NCI-H1436 treated with DMSO at 0.1 percent for 48 hours (cell line): ENCODE data around the gene TMPRSS5.
"Not testable (repeated sequence)": the region's sequence is repeated elsewhere in the genome, so short reads cannot be mapped to it uniquely, and the experiment has no call there.

ENCODE experiments used
- DNase-seq: peaks from one replicate; lab custom pipeline; 2025; lab: John Stamatoyannopoulos, UW

TMPRSS5 gene

GRCh38 chr11:113705871-113706655, at the start of gene TMPRSS5:
Gene TMPRSS5, minus strand, starts transcription at chr11:113706308. Its CDS starts 84 bp downstream, at chr11:113706224.
- DNase-seq, result no peak

DNA sequence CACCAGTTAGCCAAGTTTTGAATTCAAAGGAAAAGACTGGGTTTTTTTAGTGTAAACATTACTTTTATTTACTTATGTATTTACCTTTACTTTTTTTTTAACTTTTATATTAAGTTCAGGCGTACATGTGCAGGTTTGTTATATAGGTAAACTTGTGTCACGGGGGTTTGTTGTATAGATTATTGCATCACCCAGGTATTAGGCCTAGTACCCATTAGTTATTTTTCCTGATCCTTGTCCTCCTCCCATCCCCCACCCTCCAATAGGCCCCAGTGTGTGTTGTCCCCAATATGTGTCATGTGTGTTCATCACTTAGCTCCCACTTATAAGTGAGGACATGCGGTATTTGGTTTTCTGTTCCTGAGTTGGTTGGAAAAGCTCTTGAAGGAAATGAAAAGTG, 46.8 kb upstream of the TMPRSS5 start:
- DNase-seq, result no peak

DNA sequence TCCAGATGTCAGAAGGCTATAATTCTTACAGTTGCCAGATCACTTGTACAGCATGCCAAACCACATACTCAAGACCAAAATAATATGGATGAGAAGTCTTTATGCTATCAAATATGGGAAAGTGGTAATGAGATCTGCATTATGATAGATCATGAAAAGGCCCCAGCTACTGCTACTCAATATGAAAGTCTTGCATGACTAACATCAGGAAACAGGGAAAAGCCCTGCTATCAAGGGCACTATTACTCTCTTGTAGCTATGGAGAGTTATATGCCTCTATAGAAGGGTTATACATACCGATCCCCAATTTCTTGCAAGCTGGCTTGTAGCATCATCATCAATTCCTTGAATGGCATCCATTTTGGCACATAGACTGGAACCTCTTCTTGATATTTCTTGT, 30.2 kb upstream of the TMPRSS5 start:
- no peak for DNase-seq

DNA sequence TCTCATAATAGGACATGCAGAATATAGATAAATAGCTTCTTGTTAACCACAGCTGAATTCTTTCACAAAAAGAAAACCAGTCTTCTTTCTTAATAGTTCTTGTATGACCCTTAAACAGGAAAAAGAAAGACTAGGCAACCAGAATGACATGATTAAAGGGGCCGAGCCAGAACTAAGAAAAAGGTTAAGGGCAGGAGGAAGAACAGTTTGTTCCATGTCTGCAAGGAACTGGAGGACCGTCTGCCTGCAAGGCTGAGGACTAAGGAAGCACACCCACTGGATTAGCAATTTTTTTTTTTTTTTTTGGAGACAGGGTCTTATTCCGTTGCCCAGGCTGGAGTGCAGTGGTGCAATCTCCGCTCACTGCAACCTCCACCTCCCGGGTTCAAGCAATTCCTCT, 26.0 kb upstream of the TMPRSS5 start:
- DNase-seq, result no peak

- DNase-seq, result no peak
These were observed 25.0 kb upstream of the TMPRSS5 start for GRCh38 chr11:113730887-113731726.

- DNase-seq, result no peak
These were observed 23.3 kb upstream of the TMPRSS5 start for GRCh38 chr11:113729456-113729855.

GRCh38 chr11:113728814-113729213, 22.7 kb upstream of the TMPRSS5 start:
- no peak for DNase-seq

DNA sequence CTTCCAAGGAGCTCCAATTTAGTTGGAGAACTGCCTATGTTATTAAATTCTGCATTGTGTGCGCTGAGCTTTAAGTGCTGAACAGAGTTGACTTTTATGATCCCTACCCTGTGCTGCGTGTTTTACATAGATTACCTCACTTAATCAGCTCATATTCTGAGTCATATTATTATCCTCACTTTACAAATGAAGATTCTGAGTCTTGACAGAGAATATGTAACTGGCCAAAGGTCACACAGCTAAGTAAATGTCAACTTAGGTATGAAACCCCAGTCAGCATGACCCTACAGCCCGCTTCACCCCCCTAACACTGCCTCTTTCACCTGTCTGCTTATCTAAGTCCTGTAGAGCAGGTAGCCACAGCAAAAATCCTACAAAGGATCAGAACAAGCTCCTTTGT, 19.8 kb upstream of the TMPRSS5 start:
- no peak for DNase-seq

GRCh38 chr11:113725407-113725806, 19.3 kb upstream of the TMPRSS5 start:
- no peak for DNase-seq

- DNase-seq, result no peak
These were observed 18.7 kb upstream of the TMPRSS5 start for GRCh38 chr11:113724778-113725177.

GRCh38 chr11:113723787-113724186, 17.7 kb upstream of the TMPRSS5 start:
- DNase-seq, result no peak

DNA sequence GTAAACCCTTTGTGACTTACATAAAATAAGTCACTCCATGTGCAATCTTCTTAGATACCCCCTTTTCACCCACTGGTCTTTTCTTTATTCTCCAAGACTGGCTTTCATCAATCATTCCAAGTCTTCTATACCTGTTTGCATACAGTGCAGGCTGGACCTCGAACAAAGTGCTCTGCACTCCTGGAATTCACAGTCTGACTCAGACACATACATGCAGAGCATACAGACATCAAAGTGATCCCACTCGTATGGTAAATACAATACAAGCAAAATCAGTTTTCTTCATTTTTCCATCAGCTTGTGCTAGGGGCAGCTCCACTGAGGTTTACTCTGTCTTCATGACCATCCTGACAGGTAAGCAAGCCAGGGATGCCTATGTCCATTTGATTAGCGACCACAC, 16.8 kb upstream of the TMPRSS5 start:
- no peak for DNase-seq

- DNase-seq, result no peak
These were observed 16.1 kb upstream of the TMPRSS5 start for GRCh38 chr11:113722221-113722620.

DNA sequence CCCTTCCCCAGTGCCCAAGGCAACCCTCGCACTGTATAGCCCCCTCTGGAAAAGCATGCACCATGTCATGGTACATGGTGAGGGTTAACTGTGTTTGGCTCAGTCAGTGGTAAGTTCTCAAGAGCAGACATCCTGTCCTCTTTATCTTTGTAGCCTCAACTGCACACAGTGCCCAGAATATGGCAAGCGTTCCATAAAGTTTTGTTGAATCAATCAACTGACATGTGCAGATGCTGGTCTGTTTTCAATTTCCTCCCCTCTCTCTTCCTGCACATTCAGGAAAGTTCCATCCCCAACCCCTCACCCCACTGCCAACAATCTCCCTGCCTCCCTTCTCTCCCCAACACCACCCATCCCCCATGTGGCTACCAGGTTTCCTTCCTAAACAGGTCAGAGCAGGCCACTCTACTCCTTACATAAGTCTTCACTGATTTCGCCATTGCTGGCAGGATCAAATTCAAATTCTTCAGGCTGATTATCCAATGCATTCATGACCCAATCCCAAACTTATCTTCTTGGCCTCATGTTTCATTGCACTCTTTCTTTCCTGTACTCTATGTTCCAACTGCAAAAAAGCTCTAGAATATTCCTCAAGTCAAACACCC, 15.5 kb upstream of the TMPRSS5 start:
- no peak for DNase-seq

DNA sequence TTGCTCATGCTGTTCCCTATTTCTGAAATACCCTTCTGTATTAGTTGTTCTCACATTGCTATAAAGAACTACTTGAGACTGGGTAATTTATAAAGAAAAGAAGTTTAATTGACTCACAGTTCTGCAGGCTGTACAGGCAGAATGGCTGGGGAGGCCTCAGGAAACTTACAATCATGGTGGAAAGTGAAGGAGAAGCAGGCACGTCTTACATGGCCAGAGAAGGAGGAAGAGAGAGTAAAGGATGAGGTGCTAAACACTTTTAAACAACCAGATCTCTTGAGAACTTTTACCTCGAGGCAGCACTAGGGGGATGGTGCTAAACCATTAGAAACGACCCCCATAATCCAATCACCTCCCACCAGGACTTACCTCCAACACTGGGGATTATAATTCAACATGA, 14.4 kb upstream of the TMPRSS5 start:
- DNase-seq, result not testable (repeated sequence)

- DNase-seq, result no peak
These were observed 9.9 kb upstream of the TMPRSS5 start for GRCh38 chr11:113715882-113716625.

DNA sequence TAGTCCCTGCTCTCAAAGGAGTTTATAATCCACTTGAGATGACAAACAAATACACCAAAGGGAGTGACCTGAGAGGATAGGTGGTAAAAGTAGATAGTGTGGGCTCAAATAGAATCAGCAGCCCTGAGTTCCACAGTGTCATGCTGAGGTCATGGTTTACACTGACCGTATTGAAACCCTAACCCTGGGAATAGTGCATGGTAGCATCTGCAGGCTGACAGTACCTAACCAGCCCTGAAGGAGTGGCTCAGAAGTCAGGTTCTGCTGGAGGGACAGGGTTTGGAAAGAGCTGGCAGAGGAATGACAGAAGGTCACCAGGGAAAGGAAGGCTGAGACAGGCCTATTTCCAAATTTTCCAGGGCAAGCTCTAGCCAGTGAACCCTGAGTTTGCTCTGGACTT, 9.2 kb upstream of the TMPRSS5 start:
- DNase-seq, result no peak

DNA sequence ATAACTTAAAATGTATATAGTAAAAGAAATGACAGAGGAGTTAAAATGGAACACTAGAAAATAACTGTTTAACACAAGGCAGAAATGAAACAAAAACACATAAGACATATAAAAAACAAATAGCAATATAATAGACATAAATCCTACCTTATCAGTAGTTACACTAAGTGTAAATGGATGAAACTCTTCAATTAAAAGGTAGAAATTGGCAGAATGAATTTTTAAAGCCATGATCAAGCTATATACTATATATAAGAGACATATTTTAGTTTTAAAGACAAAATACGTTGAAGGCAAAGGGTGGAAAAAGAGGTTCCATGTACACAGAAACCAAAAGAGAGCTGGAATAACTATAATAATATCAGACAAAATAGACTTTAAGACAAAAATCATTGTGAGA, 4.9 kb upstream of the TMPRSS5 start:
- no peak for DNase-seq

- DNase-seq, result not testable (repeated sequence)
These were observed 2.6 kb downstream of the TMPRSS5 start for GRCh38 chr11:113703551-113703950.

DNA sequence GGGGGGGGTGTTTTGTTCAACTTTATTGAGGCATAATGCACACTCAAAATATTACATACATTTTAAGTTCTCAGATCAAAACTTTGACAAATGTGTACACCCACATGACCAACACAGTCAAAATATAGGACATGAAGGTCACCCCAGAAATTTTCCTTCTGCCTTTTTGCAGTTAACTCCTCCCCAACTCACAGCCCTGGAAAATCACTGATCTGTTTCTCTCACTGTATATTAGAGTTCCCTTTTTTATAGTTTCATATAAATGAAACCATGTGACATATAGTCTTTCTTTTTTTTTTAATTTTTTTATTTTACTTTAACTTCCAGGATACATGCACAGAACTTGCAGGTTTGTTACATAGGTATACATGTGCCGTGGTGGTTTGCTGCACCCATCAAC, 4.6 kb downstream of the TMPRSS5 start:
- no peak for DNase-seq

DNA sequence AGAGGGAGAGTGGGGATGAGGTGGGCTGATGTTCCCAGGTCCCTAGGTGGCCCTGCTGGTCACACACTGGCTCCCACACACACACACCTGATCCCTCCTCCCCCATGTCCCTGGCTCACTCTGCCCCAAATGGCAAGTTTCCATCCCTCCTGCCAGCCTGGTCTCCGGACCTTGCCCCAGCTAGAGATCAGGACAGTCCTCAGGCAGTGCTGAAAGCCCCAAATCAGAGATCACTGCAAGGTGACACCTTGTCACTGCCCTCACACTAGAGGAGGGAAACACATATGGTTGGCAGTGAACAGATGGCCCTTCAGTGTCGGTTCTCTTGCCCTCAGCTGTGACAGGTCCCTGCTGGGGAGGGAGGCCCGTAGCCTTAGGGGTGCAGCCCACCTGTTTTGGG, 7.6 kb downstream of the TMPRSS5 start:
- DNase-seq, result no peak

GRCh38 chr11:113697756-113698407, 8.2 kb downstream of the TMPRSS5 start:
- DNase-seq, result no peak
